Aorta (tissue), 5 donors: Measurements from ENCODE around the gene SH3RF3. TPM values are rescaled to one million over a fixed set of nuclear protein-coding genes. Genes with fewer than 3 reads are reported as not detected.
A peak's percentile ranks its signal among the peaks of the same experiment; 100 is the strongest.

Experiments used
- ATAC-seq: fragments of 200-7000 bp; cut with Tn5 transposase; one replicate; pipeline ENCODE4 v1.9.1; 2022; ENCODE audit warnings: moderate library complexity; ENCODE audit not compliant: low FRiP score
- DNase-seq, 2 donors: peaks; one replicate each; pipeline ENCODE4 v3.0.0-alpha.2; 2020
- H3K27ac ChIP-seq, 2 donors: one replicate each; pipeline ENCODE4 v1.5.1; 2013; ENCODE audit warnings: low read length in 2 of 2, mild to moderate bottlenecking in 2 of 2, moderate library complexity in 2 of 2, control low read depth in 1 of 2, inconsistent platforms in 1 of 2, low read depth in 1 of 2
- H3K27me3 ChIP-seq, 2 donors: one replicate each; pipeline ENCODE4 v1.6.1; 2013; ENCODE audit warnings: control low read depth in 1 of 2, low read length in 1 of 2, mild to moderate bottlenecking in 1 of 2, moderate library complexity in 1 of 2; ENCODE audit not compliant: insufficient read depth in 2 of 2, control insufficient read depth in 1 of 2
- H3K36me3 ChIP-seq, 2 donors: one replicate each; pipeline ENCODE4 v1.6.1; 2013; ENCODE audit warnings: control low read depth in 1 of 2, low read length in 1 of 2, mild to moderate bottlenecking in 1 of 2; ENCODE audit not compliant: insufficient read depth in 2 of 2, control insufficient read depth in 1 of 2
- H3K4me1 ChIP-seq, 2 donors: one replicate each; pipeline ENCODE4 v1.6.1; 2013; ENCODE audit warnings: low read length in 2 of 2, control low read depth in 1 of 2, mild to moderate bottlenecking in 1 of 2, moderate library complexity in 1 of 2; ENCODE audit not compliant: insufficient read depth in 2 of 2, control insufficient read depth in 1 of 2
- H3K4me3 ChIP-seq, 2 donors: one replicate each; pipeline ENCODE4 v1.5.1; 2013; ENCODE audit warnings: low read length in 2 of 2, control low read depth in 1 of 2, mild to moderate bottlenecking in 1 of 2
- H3K9me3 ChIP-seq: one replicate; pipeline ENCODE4 v1.6.1; 2013; ENCODE audit warnings: mild to moderate bottlenecking, low read length; ENCODE audit not compliant: control insufficient read depth
- WGBS, 2 donors: extraction: QIAGEN DNeasy Blood & Tissue Kit; methylation state at CpG; one replicate each; pipeline ENCODE4 v1.1.7; 2013; 5-methylcytosine and 5-hydroxymethylcytosine counted together
- intact Hi-C, 2 donors: fragments of 100-400 bp; cut with DNase I; formaldehyde crosslinking; loops; one replicate each; pipeline versions ENCODE4 v1.14.2 to v1.15.0; 2022
- polyA plus RNA-seq, 2 donors: library from polyadenylated mRNA; stranded (reverse); fragments of 200-250 nt; gene quantifications; one replicate each; pipeline ENCODE4 v1.2.3, GENCODE V29; 2013
- total RNA-seq, 2 donors: library from RNA; stranded (reverse); fragmentation: NEBNext Ultra II Directional; extraction: Animal tissue kit (Norgen Biotek cat#: 25700); gene quantifications; one replicate each; pipeline ENCODE4 v1.2.1, GENCODE V29; 2021
- donor health status: healthy with polysubstance abuse.
- donor health status: Bipolar disorder and iron deficiency.
- donor health status: DM: no; HTN: no; CAD: no.
- donor health status: DM: no; HTN: no; CAD: no.
- donor health status: DM: yes; HTN: yes; CAD: no.

The SH3RF3 gene
- total and polyA plus RNA-seq, 4 donors: 3.1 to 24.4 (median 18.0) TPM

DNA sequence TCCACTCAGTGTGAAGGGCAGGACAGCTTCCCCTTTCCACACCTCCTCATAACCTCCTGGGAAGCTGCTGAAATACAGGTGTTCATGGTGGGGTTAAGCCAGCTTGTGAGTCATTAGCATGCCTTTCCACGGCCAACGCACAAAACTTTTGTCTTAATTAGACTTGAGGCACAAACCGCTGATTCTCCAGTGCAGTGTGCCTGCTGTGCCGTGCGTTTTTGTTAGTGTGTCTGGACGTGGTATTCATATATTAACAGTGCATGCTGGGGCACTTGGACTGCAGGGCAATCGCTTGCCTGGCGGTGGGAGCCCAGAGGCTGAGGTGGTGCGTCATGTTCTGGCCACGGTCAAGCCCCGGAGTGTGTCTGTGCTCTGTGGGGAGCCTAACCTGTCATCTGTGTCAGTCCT is 156.2 kb downstream of the SH3RF3 start:
- intact Hi-C loops: no loop called here
- Histone ChIP-seq H3K4me3 (no peak overlapping the region), H3K36me3 (no peaks in the 10 kb centered on the region), H3K4me1 (peaks cover 0 to 9% of the 10 kb centered on the region in 2 donors), H3K27me3 (no peaks in the 10 kb centered on the region), H3K9me3 (no peaks in the 10 kb centered on the region), H3K27ac (peak overlapping the region in 1 of 2 donors; percentile 41)
- peak in 1 of 2 donors; percentile 48 for DNase-seq
- peak; percentile 8 for ATAC-seq
- 13 to 18% methylated on average over 11 of the region's 11 CpGs for WGBS, 2 donors

GRCh38 chr2:109287413-109287812 is 158.4 kb downstream of the SH3RF3 start:
- Histone ChIP-seq H3K27ac (no peak overlapping the region), H3K4me3 (no peak overlapping the region), H3K4me1 (peaks cover 0 to 9% of the 10 kb centered on the region in 2 donors), H3K27me3 (no peaks in the 10 kb centered on the region), H3K36me3 (no peaks in the 10 kb centered on the region), H3K9me3 (no peaks in the 10 kb centered on the region)
- ATAC-seq: no peak
- peak in 1 of 2 donors; percentile 6 for DNase-seq
- intact Hi-C loops: no loop called here
- 97 to 100% methylated on average over 5 of the region's 5 CpGs for WGBS, 2 donors

DNA sequence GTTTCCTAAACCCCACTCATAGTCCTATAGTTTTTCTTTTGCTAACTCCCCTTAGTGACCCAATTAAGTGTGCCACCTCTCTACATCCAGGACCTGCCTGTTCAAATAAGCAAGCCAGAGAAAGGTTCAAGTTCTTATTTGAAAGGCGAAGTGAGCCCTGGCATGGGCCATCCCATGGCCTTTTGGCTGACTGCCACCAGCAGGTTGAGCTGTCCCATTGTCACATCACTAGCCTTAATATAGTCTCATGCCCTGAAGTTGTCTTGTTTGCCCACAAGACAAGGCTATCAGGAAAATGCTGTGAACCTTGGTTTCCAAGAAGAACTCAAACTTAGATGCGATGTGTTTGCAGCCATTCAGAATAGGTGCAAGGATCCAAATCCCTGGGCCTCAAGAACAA is 158.8 kb downstream of the SH3RF3 start:
- Histone ChIP-seq H3K27ac (no peak overlapping the region), H3K36me3 (no peaks in the 10 kb centered on the region), H3K4me1 (peaks cover 0 to 9% of the 10 kb centered on the region in 2 donors), H3K4me3 (no peak overlapping the region), H3K27me3 (no peaks in the 10 kb centered on the region), H3K9me3 (no peaks in the 10 kb centered on the region)
- intact Hi-C loops: no loop called here
- WGBS, 2 donors: 98 to 99% methylated on average over 2 of the region's 2 CpGs
- ATAC-seq (no peak), DNase-seq (peak; percentile 8 to 12)

GRCh38 chr2:109288544-109289368 is 159.8 kb downstream of the SH3RF3 start:
- Histone ChIP-seq H3K36me3 (no peaks in the 10 kb centered on the region), H3K4me3 (no peak overlapping the region), H3K4me1 (peaks cover 0 to 9% of the 10 kb centered on the region in 2 donors), H3K9me3 (no peaks in the 10 kb centered on the region), H3K27ac (no peak overlapping the region), H3K27me3 (no peaks in the 10 kb centered on the region)
- ATAC-seq (no peak), DNase-seq (no peak)
- intact Hi-C loops: no loop called here
- 89 to 91% methylated on average over 8 of the region's 8 CpGs for WGBS, 2 donors

DNA sequence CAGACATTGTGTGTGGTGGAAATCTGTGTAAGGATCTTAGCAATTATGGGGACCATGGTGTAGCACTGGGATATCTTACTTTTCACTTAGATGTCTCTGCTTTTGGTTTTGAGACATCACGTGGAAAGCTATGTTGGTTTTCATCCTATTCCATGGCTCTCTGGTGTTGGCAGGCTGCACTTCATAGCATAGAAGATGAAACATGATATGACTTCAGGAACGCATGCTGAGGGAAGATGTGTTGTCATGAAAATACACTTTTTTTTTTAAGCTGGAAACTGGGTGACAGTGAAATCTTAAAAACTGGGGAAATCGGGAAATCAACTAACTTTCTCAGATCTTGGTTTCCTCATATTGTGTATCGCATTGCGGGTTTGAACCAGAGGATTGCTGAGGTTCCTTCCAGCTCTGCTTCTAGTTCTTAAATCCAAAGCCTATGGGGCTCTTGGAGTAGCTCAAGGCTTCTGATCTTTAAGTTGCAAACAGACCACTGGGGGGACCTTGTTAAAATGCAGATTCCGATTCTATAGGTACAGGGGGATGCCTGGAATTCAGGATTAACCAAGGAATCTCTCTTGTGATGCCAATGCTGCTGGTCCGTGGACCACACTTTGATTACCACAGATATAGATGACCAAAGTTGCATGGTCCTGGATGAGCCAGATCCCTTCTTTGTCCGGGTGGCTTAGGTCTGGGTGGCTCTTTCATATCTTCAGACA is 160.7 kb downstream of the SH3RF3 start:
- no peaks in the 10 kb centered on the region for H3K36me3 ChIP-seq
- 95 to 97% methylated on average over 8 of the region's 8 CpGs for WGBS, 2 donors
- peaks cover 0 to 4% of the 10 kb centered on the region in 2 donors for H3K4me1 ChIP-seq
- no peaks in the 10 kb centered on the region for H3K9me3 ChIP-seq
- H3K4me3 ChIP-seq: no peak overlapping the region
- H3K27ac ChIP-seq: no peak overlapping the region
- intact Hi-C loops: no loop called here
- no peak for ATAC-seq
- no peaks in the 10 kb centered on the region for H3K27me3 ChIP-seq
- DNase-seq: no peak

DNA sequence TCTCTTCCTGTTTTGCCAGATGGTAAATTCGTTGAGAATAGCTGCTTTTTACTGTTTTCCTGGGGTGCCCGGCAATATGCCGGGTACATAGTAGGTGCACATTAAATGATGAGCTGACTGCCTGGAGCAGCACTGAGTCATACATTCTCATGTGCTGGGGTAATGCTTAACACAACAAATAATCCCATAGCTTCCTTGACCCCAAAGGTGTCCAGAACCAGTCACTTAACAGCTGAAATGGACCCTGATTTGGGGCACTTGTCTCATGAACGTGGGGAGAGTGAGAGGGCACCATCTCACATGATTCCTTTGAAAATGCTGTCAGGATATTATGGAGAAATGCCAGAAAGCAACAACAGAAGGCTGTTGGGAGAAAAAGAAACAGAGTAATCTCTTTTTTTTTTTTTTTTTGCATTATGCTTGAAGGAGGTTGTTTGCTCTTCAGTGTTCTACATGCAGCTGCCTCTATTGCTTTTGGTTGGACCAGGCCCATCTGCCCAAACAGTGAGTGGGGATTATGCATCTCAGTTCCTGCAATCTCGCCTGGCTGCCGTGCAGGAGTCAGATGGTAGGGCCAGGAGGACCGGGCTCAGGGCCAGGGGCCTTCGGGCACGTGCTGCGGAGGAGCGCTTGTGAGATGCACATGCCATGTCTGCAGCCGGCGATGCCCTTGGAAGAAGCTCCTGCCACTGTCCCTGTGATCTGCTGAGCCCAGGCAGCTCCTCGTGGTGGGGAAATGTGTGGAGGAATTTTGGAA is 162.1 kb downstream of the SH3RF3 start:
- intact Hi-C loops: no loop called here
- Histone ChIP-seq H3K4me1 (no peaks in the 10 kb centered on the region), H3K27ac (peak overlapping the region in 1 of 2 donors; percentile 23), H3K27me3 (no peaks in the 10 kb centered on the region), H3K36me3 (no peaks in the 10 kb centered on the region), H3K9me3 (no peaks in the 10 kb centered on the region), H3K4me3 (no peak overlapping the region)
- WGBS, 2 donors: 23 to 32% methylated on average over 14 of the region's 14 CpGs
- ATAC-seq (peak; percentile 21), DNase-seq (no peak)

DNA sequence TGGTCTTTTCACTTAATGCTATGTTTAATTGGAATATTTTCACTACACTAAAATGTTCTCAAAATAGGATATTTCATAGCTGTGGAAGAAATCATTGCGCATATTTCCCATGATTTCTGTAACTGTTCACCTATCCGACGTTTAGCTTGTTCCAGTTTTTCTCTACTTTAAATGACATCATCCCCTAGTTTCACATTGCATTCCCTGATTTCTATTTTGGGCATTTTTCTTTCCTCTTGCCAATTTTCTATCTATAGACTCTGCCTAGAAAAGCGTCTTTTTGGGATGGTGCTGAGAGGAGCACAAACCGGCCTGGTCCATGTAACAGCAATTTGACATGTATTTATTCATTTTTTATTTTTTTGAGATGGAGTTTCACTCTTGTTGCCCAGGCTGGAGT is 163.4 kb downstream of the SH3RF3 start:
- Histone ChIP-seq H3K27me3 (no peaks in the 10 kb centered on the region), H3K9me3 (no peaks in the 10 kb centered on the region), H3K4me1 (no peaks in the 10 kb centered on the region), H3K4me3 (no peak overlapping the region), H3K27ac (no peak overlapping the region), H3K36me3 (no peaks in the 10 kb centered on the region)
- 8 to 10% methylated on average over 5 of the region's 5 CpGs for WGBS, 2 donors
- intact Hi-C loops: no loop called here
- no peak for ATAC-seq
- no peak for DNase-seq

DNA sequence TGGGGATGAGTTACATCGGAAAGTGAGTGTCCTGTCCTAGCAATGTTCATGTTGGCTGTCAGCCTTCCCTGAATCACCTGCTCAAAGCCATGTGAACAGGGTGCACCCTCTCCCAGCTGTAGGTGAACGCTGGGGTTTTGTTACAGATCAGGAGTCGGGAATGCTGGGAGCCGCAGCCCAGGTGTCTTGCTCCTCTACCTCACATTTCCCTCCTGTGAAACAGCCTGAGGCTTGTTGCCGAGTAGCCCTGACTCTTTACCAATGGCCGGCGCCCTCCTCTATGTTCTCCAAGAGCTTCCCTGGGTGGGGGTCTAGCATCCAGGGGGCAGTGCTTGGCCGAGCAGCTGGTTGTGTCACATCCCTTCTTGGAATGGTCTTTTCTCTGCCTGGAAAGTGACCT is 164.7 kb downstream of the SH3RF3 start:
- Histone ChIP-seq H3K9me3 (no peaks in the 10 kb centered on the region), H3K4me3 (no peak overlapping the region), H3K27me3 (no peaks in the 10 kb centered on the region), H3K4me1 (no peaks in the 10 kb centered on the region), H3K27ac (no peak overlapping the region), H3K36me3 (no peaks in the 10 kb centered on the region)
- DNase-seq (no peak), ATAC-seq (no peak)
- 94 to 99% methylated on average over 8 of the region's 8 CpGs for WGBS, 2 donors
- intact Hi-C loops: no loop called here
